Upper lobe of right lung (tissue), 1 donor: ENCODE measurements around the gene ADAMTS4. TPM values are rescaled to one million over a fixed set of nuclear protein-coding genes. Genes with fewer than 3 reads are reported as not detected.

Experiments used
- ATAC-seq: fragments of 200-7000 bp; cut with Tn5 transposase; one replicate; pipeline ENCODE4 v1.9.1; 2020; ENCODE audit warnings: mild to moderate bottlenecking, moderate library complexity
- DNase-seq: peaks from one replicate; pipeline ENCODE4 v3.0.0-alpha.2; 2020
- H3K27ac ChIP-seq: fragments of 200-600 bp; one replicate; pipeline ENCODE4 v1.8.0; 2022
- H3K27me3 ChIP-seq: fragments of 200-600 bp; one replicate; pipeline ENCODE4 v1.8.0; 2022; ENCODE audit warnings: mild to moderate bottlenecking
- H3K36me3 ChIP-seq: fragments of 200-600 bp; one replicate; pipeline ENCODE4 v1.8.0; 2022
- H3K4me1 ChIP-seq: fragments of 200-600 bp; one replicate; pipeline ENCODE4 v1.8.0; 2022
- H3K4me3 ChIP-seq: fragments of 200-600 bp; one replicate; pipeline ENCODE4 v1.8.0; 2022; ENCODE audit warnings: mild to moderate bottlenecking
- H3K9me3 ChIP-seq: fragments of 200-600 bp; one replicate; pipeline ENCODE4 v1.8.0; 2022
- intact Hi-C: fragments of 100-400 bp; cut with DNase I; formaldehyde crosslinking; loops from one replicate; pipeline ENCODE4 v1.11.0; 2022
- total RNA-seq: library from RNA; stranded (reverse); fragmentation: NEBNext Ultra II Directional; extraction: Animal tissue kit (Norgen Biotek cat#: 25700); gene quantifications from one replicate; pipeline ENCODE4 v1.2.1, GENCODE V29; 2021
- TF ChIP-seq, protein P1 (sequence below): fragments of 200-600 bp; IDR thresholded peaks from one replicate; pipeline ENCODE4 v1.8.0; 2022; ENCODE audit warnings: antibody characterized with exemption
- donor health status: DM: no; HTN: yes; CAD: no; lungs with severe emphysema.

Gene ADAMTS4
- total RNA-seq, 1 donor from 2014 or later, result 7.8 TPM

DNA sequence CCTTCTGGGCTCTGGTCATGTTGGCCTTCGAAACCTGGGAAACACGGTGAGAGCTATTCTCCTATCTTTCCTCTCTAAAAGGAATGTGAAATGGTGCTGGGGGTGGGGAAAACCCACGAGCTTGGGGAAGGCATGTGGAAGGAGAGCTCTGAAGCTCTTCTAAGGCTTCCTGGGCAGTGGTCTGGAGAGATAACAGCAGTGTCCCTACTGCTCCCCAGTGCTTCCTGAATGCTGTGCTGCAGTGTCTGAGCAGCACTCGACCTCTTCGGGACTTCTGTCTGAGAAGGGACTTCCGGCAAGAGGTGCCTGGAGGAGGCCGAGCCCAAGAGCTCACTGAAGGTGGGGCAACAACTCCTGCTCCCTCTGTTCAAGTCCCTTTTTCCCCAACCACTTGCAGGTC, 36.8 kb downstream of the ADAMTS4 start:
- no peak for ATAC-seq

DNA sequence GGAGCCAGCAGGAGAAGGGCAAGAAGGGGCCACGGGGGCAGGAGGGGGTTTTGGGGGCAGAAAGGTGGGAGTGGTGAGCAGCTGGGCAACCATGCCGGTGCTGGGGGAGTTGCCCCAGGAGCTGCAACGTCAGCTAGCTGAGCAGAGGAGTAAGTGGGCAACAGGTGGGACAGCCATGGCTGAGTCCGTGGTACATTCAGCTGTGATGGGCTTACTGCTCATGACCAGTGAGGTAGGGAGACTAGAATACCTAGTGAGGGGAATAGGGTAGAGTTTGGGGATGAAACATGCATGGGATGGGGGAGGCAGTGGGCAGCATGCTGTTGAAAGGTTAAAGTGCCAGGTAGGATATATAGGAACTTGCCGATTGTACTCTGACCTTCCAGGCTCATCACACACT, 37.2 kb downstream of the ADAMTS4 start:
- Histone ChIP-seq H3K4me3 (no peak overlapping the region), H3K36me3 (peaks cover 40% of the 10 kb centered on the region), H3K27me3 (no peaks in the 10 kb centered on the region), H3K9me3 (no peaks in the 10 kb centered on the region), H3K27ac (no peak overlapping the region), H3K4me1 (peaks cover 20% of the 10 kb centered on the region)
- intact Hi-C loops, result no loop called here
- DNase-seq (no peak), ATAC-seq (no peak)
- TF ChIP-seq, protein P1, sequence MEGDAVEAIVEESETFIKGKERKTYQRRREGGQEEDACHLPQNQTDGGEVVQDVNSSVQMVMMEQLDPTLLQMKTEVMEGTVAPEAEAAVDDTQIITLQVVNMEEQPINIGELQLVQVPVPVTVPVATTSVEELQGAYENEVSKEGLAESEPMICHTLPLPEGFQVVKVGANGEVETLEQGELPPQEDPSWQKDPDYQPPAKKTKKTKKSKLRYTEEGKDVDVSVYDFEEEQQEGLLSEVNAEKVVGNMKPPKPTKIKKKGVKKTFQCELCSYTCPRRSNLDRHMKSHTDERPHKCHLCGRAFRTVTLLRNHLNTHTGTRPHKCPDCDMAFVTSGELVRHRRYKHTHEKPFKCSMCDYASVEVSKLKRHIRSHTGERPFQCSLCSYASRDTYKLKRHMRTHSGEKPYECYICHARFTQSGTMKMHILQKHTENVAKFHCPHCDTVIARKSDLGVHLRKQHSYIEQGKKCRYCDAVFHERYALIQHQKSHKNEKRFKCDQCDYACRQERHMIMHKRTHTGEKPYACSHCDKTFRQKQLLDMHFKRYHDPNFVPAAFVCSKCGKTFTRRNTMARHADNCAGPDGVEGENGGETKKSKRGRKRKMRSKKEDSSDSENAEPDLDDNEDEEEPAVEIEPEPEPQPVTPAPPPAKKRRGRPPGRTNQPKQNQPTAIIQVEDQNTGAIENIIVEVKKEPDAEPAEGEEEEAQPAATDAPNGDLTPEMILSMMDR, result no peak

More for the DNA sequence above, 36.8 kb downstream of the ADAMTS4 start:
- intact Hi-C loops, result no loop called here
- Histone ChIP-seq H3K9me3 (no peaks in the 10 kb centered on the region), H3K36me3 (peaks cover 36% of the 10 kb centered on the region), H3K27ac (no peak overlapping the region), H3K4me3 (no peak overlapping the region), H3K27me3 (no peaks in the 10 kb centered on the region), H3K4me1 (peaks cover 23% of the 10 kb centered on the region)
- TF ChIP-seq, protein P1, result no peak
- DNase-seq, result no peak

DNA sequence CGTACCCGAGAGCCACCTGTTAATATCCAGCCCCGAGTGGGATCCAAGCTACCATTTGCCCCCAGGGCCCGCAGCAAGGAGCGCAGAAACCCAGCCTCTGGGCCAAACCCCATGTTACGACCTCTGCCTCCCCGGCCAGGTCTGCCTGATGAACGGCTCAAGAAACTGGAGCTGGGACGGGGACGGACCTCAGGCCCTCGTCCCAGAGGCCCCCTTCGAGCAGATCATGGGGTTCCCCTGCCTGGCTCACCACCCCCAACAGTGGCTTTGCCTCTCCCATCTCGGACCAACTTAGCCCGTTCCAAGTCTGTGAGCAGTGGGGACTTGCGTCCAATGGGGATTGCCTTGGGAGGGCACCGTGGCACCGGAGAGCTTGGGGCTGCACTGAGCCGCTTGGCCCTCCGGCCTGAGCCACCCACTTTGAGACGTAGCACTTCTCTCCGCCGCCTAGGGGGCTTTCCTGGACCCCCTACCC, 38.1 kb downstream of the ADAMTS4 start:
- TF ChIP-seq, protein P1, result no peak
- intact Hi-C loops, result no loop called here
- ATAC-seq, result no peak
- H3K27ac ChIP-seq, result no peak overlapping the region
- no peaks in the 10 kb centered on the region for H3K27me3 ChIP-seq
- peaks cover 20% of the 10 kb centered on the region for H3K4me1 ChIP-seq
- H3K4me3 ChIP-seq, result no peak overlapping the region
- no peak for DNase-seq
- H3K9me3 ChIP-seq, result no peaks in the 10 kb centered on the region
- peaks cover 40% of the 10 kb centered on the region for H3K36me3 ChIP-seq

DNA sequence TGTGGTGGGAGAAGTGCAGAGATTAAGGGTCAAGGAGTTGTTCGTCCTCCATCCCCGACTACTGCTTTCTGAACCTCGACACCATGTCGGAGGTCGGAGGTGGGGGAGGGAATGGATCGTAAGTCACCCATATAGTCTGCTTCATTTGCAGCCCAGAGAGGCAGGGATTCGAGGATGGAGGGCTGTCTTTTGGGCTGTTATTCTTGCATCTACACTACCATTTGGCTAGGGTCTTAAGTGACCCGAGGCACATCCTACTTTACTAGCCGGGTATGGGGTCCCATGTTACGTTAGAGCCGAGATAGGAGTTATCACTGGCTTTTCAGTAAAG, 39.0 kb downstream of the ADAMTS4 start:
- no peaks in the 10 kb centered on the region for H3K9me3 ChIP-seq
- intact Hi-C loops, result no loop called here
- H3K4me3 ChIP-seq, result peak overlapping the region; percentile 80
- peaks cover 24% of the 10 kb centered on the region for H3K4me1 ChIP-seq
- no peaks in the 10 kb centered on the region for H3K27me3 ChIP-seq
- peaks cover 37% of the 10 kb centered on the region for H3K36me3 ChIP-seq
- TF ChIP-seq, protein P1, result no peak
- DNase-seq (no peak), ATAC-seq (no peak)
- peak overlapping the region; percentile 91 for H3K27ac ChIP-seq

DNA sequence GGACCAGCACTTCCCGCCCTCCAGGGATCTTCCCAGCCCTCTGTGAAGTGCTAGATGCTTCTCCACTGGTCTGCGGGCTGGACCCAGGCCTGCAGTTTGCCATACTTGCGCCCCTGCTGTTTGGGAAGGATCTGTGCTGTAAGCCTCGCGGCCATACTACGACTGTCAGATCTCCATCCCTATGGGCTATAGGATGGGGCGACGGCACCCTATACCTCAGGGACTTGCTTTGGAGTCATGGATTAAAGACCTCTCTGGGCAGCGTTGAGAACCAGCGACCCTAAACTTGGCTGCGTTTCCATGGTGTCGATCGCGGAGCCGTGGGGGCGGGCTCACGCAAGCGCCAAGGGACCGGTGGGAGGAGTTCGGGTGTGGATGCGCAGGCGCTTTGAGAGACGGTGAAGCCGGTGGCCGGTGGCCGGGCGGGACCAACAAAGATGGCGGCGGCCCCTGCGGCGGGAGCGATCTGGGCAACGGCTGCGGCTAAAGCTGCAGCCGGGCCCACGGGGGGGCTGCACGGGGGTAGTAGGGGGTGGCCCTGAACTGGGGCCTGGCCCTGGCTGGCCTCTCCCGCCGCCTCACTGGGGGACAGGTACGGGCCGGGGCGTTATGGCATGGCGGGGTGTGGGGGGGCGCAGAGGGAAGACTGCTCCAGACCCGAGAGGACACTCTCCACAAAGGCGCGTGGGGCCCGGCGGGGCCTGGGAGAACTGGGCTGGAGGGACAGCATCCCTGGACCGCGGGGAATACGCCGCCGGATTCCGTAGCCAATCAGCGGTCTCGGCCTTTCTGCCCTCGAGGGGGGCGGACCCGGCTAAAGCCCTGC, 39.6 kb downstream of the ADAMTS4 start, which contains the start of gene USP21:
TSS of gene USP21 (plus strand) at position 414 of the 826 bp plus-strand sequence. CDS start 1,141 bp downstream, outside the sequence.
- Histone ChIP-seq H3K4me1 (peaks cover 30% of the 10 kb centered on the region), H3K27ac (peak within 1 kb of the TSS; percentile 91)

More for the DNA sequence above, 39.6 kb downstream of the ADAMTS4 start, which contains the start of gene USP21:
- Histone ChIP-seq H3K36me3 (peaks cover 31% of the 10 kb centered on the region), H3K9me3 (no peaks in the 10 kb centered on the region), H3K4me3 (peak within 1 kb of the TSS; percentile 80), H3K27me3 (no peaks in the 10 kb centered on the region)
- TF ChIP-seq, protein P1, result peak; percentile 33
- intact Hi-C loops, result no loop called here
- DNase-seq, result peak; percentile 96
- peak; percentile 97 for ATAC-seq
